ENCODE results near the gene IL36RN. TPM values are rescaled to one million over a fixed set of nuclear protein-coding genes. Genes with fewer than 3 reads are reported as not detected.

Gene IL36RN
- polyA plus RNA-seq, 1 of the 3 experiments (the other 2 are of a cell fraction) = not detected

DNA sequence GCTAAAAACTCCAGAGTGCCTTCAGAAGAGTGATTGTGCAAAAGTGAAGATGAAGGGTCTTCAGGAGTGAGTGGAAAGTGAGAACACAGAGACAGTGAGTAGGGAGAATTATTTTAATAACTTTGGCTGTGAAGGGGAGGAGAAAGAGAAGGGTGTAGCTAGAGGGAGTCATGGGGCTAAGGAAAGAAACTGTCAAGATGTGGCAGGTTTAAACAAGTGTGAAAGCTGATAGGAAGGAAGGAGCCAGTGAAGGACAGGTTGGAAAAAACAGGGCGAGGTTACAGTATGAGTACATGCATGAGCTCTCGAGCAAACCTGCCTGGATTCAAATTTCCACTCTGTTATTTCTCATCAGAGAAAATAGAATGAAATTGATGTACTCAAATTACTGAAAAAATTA is 26.5 kb downstream of the IL36RN start:
- H3K4me1 ChIP-seq (ENCODE audit: control insufficient read depth in 1 of 2, insufficient read depth in 2 of 2, low read depth in 1 of 2, low read length in 1 of 2) = no peaks in the 10 kb centered on the region
- H3K79me2 ChIP-seq (ENCODE audit: insufficient read depth) = no peaks in the 10 kb centered on the region
- H3K4me3 ChIP-seq (ENCODE audit: low read depth in 2 of 2, low read length in 1 of 2) = no peak overlapping the region
- ChIA-PET POLR2A (no interaction called here), CTCF (interaction anchor here (0.9 to 1.1 kb wide), 3 partner anchors 10 to 119 kb away, joined by 3 to 4 read pairs (median 4); no protein-coding TSS in a partner anchor)
- H3K27ac ChIP-seq (ENCODE audit: low read depth in 2 of 2, low read length in 1 of 2) = no peak overlapping the region
- H3K27me3 ChIP-seq (ENCODE audit: insufficient read depth) = no peaks in the 10 kb centered on the region; the same call in 1 of the 2 replicates
- no peak overlapping the region for H2AFZ ChIP-seq (ENCODE audit: low read depth)
- H3F3A ChIP-seq (replicated peaks; ENCODE audit: insufficient read depth) = no peaks in the 10 kb centered on the region
- no peak for DNase-seq
- no peaks in the 10 kb centered on the region for H3K9me3 ChIP-seq
- no peak overlapping the region for H3K4me2 ChIP-seq
- H3K36me3 ChIP-seq (replicated peaks in 1 of 2; ENCODE audit: control insufficient read depth in 1 of 2, insufficient read depth in 2 of 2, low read length in 1 of 2) = no peaks in the 10 kb centered on the region
- no peaks in the 10 kb centered on the region for H3K9me2 ChIP-seq
- H4K20me1 ChIP-seq (ENCODE audit: insufficient read depth) = no peaks in the 10 kb centered on the region
- TF ChIP-seq RXRA (IDR thresholded peaks at IDR 0.05; ENCODE audit: borderline replicate concordance, low read depth) (no peak), EP300 (IDR thresholded peaks at IDR 0.05; ENCODE audit: borderline replicate concordance in 1 of 2, low read depth in 1 of 2, low read length in 1 of 2) (no peak), FOXJ3 (CRISPR knock-in tag; IDR thresholded peaks at IDR 0.05) (no peak), MEF2A (IDR thresholded peaks at IDR 0.05; ENCODE audit: borderline replicate concordance, low read depth) (no peak), TCF12 (IDR thresholded peaks at IDR 0.05) (no peak), GATA2 (CRISPR knock-in tag; IDR thresholded peaks at IDR 0.05) (no peak), NFIC (IDR thresholded peaks at IDR 0.05; ENCODE audit: borderline replicate concordance) (no peak), NRF1 (IDR thresholded peaks at IDR 0.05; ENCODE audit: low read depth, low read length) (no peak), EZH2phosphoT487 (IDR thresholded peaks at IDR 0.05; ENCODE audit: borderline replicate concordance, low read depth) (no peak), SIN3A (IDR thresholded peaks at IDR 0.05; ENCODE audit: borderline replicate concordance, low read depth, low read length) (no peak)
- TF ChIP-seq, protein P1, sequence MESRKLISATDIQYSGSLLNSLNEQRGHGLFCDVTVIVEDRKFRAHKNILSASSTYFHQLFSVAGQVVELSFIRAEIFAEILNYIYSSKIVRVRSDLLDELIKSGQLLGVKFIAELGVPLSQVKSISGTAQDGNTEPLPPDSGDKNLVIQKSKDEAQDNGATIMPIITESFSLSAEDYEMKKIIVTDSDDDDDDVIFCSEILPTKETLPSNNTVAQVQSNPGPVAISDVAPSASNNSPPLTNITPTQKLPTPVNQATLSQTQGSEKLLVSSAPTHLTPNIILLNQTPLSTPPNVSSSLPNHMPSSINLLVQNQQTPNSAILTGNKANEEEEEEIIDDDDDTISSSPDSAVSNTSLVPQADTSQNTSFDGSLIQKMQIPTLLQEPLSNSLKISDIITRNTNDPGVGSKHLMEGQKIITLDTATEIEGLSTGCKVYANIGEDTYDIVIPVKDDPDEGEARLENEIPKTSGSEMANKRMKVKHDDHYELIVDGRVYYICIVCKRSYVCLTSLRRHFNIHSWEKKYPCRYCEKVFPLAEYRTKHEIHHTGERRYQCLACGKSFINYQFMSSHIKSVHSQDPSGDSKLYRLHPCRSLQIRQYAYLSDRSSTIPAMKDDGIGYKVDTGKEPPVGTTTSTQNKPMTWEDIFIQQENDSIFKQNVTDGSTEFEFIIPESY (IDR thresholded peaks at IDR 0.05; ENCODE audit: borderline replicate concordance, low read depth) = no peak
- H3K9ac ChIP-seq = no peak overlapping the region
- 3% methylated on average over 2 of the region's 2 CpGs for WGBS (ENCODE audit: low lambda C conversion rate)

DNA sequence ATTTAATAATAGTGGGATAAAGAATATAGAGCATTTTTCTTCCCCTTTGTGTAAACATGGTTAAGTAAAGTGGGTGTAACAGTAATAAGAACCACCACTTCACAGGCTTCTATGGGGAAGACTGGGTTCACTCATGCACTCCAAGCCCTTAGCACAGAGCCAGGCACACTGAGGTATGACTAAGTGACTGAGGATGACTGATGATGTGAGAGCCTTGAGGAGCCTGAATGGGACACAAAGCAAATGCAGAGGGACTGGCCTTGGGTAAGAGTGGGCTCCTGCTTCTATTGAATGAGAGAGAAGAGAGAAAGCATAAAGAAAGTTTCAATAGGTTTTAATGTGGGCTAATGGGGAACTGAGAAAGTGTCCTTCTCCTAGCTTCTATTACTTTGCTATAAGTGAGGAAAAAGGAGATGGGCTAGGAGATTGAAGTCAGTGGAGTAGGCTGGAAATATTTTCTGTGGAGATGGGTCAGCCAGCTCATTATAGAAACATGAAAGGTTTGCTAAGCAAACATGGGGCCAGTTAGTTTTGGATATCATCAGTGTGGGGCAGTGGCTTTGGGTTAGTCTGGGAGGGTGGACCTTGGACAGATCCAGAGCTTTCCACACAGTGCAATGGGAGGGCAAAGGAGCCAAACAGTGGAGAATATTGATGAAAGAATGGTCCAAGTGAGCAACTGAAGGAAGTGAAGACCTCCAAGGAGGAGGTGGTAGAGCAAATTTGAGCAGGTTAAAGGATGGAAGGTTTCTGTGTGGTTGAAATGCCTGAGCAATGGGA is 29.4 kb downstream of the IL36RN start:
- Histone ChIP-seq H3K4me3 (ENCODE audit: low read depth in 2 of 2, low read length in 1 of 2) (no peak overlapping the region), H4K20me1 (ENCODE audit: insufficient read depth) (no peaks in the 10 kb centered on the region), H3K79me2 (ENCODE audit: insufficient read depth) (no peaks in the 10 kb centered on the region), H3F3A (replicated peaks; ENCODE audit: insufficient read depth) (no peaks in the 10 kb centered on the region), H3K9me2 (no peaks in the 10 kb centered on the region), H3K4me1 (ENCODE audit: control insufficient read depth in 1 of 2, insufficient read depth in 2 of 2, low read depth in 1 of 2, low read length in 1 of 2) (no peaks in the 10 kb centered on the region), H3K4me2 (no peak overlapping the region), H3K27ac (ENCODE audit: low read depth in 2 of 2, low read length in 1 of 2) (no peak overlapping the region), H2AFZ (ENCODE audit: low read depth) (no peak overlapping the region), H3K27me3 (ENCODE audit: insufficient read depth) (no peaks in the 10 kb centered on the region; the same call in 1 of the 2 replicates), H3K36me3 (replicated peaks in 1 of 2; ENCODE audit: control insufficient read depth in 1 of 2, insufficient read depth in 2 of 2, low read length in 1 of 2) (no peaks in the 10 kb centered on the region), H3K9me3 (no peaks in the 10 kb centered on the region), H3K9ac (no peak overlapping the region)
- ChIA-PET CTCF (interaction anchor here (0.7 to 2.4 kb wide), 3 partner anchors 9 to 302 kb away, joined by 3 to 9 read pairs (median 3); no protein-coding TSS in a partner anchor), POLR2A (no interaction called here)
- no peak for DNase-seq
- TF ChIP-seq GABPA (IDR thresholded peaks at IDR 0.05; ENCODE audit: low read depth) (no peak), TEAD4 (IDR thresholded peaks at IDR 0.05; ENCODE audit: borderline replicate concordance, insufficient read depth) (no peak), MXI1 (IDR thresholded peaks at IDR 0.05; ENCODE audit: low read depth, low read length) (no peak)
- TF ChIP-seq, protein P2, sequence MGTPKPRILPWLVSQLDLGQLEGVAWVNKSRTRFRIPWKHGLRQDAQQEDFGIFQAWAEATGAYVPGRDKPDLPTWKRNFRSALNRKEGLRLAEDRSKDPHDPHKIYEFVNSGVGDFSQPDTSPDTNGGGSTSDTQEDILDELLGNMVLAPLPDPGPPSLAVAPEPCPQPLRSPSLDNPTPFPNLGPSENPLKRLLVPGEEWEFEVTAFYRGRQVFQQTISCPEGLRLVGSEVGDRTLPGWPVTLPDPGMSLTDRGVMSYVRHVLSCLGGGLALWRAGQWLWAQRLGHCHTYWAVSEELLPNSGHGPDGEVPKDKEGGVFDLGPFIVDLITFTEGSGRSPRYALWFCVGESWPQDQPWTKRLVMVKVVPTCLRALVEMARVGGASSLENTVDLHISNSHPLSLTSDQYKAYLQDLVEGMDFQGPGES (IDR thresholded peaks at IDR 0.05; ENCODE audit: low read depth, low read length) = no peak
- TF ChIP-seq, protein P1 (IDR thresholded peaks at IDR 0.05; ENCODE audit: borderline replicate concordance, low read depth) = no peak

Measured in SK-N-SH (cell line).